Brain microvascular endothelial cell (primary cell): Measurements from ENCODE around the gene MYH10.

Experiments
- DNase-seq: peaks from one replicate; pipeline ENCODE4 v3.0.0-alpha.2; 2020
- H3K27ac ChIP-seq: fragments of 250-450 bp; sonication (Bioruptor Pico); 2 replicates; pipeline ENCODE4 v1.5.1; 2020; ENCODE audit warnings: mild to moderate bottlenecking, moderate library complexity
- H3K27me3 ChIP-seq: fragments of 250-450 bp; sonication (Bioruptor Pico); replicated peaks from 2 replicates; pipeline ENCODE4 v1.5.1; 2020; ENCODE audit warnings: mild to moderate bottlenecking
- H3K36me3 ChIP-seq: fragments of 250-450 bp; sonication (Bioruptor Pico); replicated peaks from 2 replicates; pipeline ENCODE4 v1.5.1; 2020; ENCODE audit warnings: mild to moderate bottlenecking
- H3K4me3 ChIP-seq: 2 replicates; pipeline ENCODE4 v1.5.1; 2011; ENCODE audit warnings: low read depth, mild to moderate bottlenecking, control low read depth, low read length, moderate library complexity
- in situ Hi-C: cut with HindIII; loops from 2 replicates; pipeline ENCODE4 v1.10.0; 2017; ENCODE audit warnings: low sequenced_read_pairs, low pct_ligation_motif_present
- TF ChIP-seq, protein P1 (sequence below): IDR thresholded peaks from 2 replicates; pipeline ENCODE4 v1.5.1; 2011; ENCODE audit warnings: low read depth, mild to moderate bottlenecking, moderate library complexity, low read length, control low read depth, inconsistent platforms; ENCODE audit errors: missing control alignments

The MYH10 gene

DNA sequence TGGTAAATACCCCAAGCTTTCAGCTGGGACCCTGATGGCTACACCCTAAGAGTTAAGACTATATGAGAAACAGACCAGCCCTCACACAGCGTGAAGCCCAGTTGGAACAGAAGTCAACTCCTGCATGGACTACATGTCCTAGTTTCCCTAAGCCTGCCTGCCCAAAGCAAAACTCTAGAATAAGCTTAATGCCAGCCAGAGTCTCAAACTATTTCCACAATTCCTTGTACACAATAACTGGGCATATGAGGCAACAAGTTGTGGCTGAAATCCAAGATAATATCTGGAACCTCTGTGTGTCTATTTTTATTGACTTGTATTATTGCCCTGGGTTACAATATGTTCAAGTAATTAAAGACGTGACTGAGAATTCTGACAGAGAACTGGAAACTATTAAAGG lies 19.4 kb downstream of the MYH10 start:
- Histone ChIP-seq H3K36me3 (no peaks in the 10 kb centered on the region), H3K27ac (peak overlapping the region; percentile 77), H3K27me3 (no peaks in the 10 kb centered on the region), H3K4me3 (no peak overlapping the region)
- TF ChIP-seq, protein P1, sequence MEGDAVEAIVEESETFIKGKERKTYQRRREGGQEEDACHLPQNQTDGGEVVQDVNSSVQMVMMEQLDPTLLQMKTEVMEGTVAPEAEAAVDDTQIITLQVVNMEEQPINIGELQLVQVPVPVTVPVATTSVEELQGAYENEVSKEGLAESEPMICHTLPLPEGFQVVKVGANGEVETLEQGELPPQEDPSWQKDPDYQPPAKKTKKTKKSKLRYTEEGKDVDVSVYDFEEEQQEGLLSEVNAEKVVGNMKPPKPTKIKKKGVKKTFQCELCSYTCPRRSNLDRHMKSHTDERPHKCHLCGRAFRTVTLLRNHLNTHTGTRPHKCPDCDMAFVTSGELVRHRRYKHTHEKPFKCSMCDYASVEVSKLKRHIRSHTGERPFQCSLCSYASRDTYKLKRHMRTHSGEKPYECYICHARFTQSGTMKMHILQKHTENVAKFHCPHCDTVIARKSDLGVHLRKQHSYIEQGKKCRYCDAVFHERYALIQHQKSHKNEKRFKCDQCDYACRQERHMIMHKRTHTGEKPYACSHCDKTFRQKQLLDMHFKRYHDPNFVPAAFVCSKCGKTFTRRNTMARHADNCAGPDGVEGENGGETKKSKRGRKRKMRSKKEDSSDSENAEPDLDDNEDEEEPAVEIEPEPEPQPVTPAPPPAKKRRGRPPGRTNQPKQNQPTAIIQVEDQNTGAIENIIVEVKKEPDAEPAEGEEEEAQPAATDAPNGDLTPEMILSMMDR: no peak
- in situ Hi-C loops: no loop called here
- DNase-seq: peak; percentile 20

DNA sequence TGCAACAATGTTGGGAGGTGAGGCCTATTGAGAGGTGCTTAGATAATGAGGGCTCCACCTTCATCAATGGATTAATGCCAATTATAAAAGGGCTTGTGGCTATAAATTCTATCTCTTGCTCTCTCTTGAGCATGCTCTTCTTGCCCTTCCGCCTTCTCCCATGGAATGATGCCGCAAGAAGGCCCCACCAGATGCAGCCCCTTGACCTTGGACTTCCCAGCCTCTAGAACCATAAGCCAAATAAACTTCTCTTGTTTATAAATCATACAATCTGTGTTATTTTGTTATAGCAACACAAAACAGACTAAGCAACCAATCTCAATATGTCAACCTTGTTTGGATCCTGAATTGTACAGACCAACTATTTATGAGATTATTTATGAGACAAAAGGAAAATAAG lies 20.0 kb downstream of the MYH10 start:
- DNase-seq: no peak
- no peak overlapping the region for H3K4me3 ChIP-seq
- H3K27ac ChIP-seq: peak overlapping the region; percentile 77
- H3K36me3 ChIP-seq: no peaks in the 10 kb centered on the region
- TF ChIP-seq, protein P1: no peak
- in situ Hi-C loops: no loop called here
- H3K27me3 ChIP-seq: no peaks in the 10 kb centered on the region

DNA sequence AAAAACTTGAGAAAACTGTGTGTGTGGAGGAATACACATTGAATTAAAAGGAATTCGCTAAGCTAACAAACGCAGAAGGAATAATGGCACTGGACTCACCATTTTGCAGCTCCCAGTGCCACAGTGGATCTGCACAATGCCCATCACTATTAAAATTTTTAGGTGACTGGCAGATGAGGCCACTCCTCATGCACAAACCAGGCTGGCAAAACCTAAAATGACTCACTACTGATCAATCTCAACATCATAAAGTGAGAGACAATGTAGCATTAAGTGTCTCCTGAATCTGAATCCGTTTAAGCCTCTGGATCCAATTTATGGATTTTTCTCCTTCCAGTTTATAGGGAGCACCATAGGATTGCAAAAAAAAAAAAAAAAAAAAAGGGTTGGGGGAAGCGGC lies 20.6 kb downstream of the MYH10 start:
- H3K27ac ChIP-seq: no peak overlapping the region
- no peak for DNase-seq
- in situ Hi-C loops: no loop called here

DNA sequence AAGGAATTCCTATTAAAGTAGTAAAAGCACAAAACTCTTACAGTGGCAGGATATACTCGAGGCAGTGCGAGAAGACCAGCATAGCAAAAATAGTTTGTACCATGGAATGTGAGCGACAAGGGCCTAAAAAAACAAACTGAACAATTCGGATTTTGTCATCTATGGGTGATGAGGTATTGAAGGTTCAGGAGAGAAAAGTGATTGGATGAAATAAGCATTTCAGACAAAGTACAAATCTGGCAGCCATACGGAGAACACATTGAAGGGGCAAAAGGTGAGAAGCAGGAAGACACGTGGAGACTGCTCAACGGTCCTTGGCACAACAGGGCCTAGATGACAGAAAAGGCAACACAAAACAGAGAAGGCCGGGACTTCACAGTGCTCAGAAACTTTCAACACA lies 22.5 kb downstream of the MYH10 start:
- Histone ChIP-seq H3K36me3 (no peaks in the 10 kb centered on the region), H3K27ac (peak overlapping the region; percentile 59), H3K4me3 (no peak overlapping the region), H3K27me3 (no peaks in the 10 kb centered on the region)
- in situ Hi-C loops: no loop called here
- DNase-seq: peak; percentile 55
- TF ChIP-seq, protein P1: no peak

More for the DNA sequence above, 20.6 kb downstream of the MYH10 start:
- TF ChIP-seq, protein P1: no peak
- Histone ChIP-seq H3K36me3 (no peaks in the 10 kb centered on the region), H3K4me3 (no peak overlapping the region), H3K27me3 (no peaks in the 10 kb centered on the region)

DNA sequence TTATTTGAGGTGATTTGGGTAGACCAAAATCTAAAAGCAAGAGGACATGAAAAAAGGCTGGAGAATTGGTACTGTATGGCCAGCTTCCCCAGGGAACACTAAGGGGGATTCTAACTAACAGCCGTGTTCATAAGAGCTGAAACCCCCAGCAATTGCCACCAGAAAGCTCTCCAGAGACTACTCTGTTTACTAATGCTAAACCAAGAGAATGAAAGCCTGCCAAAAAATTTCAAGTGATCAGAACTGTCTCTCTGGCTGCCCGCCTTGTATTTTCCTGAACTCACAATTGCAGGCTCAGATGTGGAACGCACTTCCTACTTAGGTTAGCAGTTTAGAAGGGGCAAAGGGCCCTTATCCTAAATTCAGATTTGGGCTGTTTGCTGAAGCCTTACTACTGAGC lies 24.1 kb downstream of the MYH10 start:
- TF ChIP-seq, protein P1: no peak
- DNase-seq: no peak
- in situ Hi-C loops: no loop called here
- Histone ChIP-seq H3K27ac (no peak overlapping the region), H3K36me3 (no peaks in the 10 kb centered on the region), H3K27me3 (no peaks in the 10 kb centered on the region), H3K4me3 (no peak overlapping the region)

DNA sequence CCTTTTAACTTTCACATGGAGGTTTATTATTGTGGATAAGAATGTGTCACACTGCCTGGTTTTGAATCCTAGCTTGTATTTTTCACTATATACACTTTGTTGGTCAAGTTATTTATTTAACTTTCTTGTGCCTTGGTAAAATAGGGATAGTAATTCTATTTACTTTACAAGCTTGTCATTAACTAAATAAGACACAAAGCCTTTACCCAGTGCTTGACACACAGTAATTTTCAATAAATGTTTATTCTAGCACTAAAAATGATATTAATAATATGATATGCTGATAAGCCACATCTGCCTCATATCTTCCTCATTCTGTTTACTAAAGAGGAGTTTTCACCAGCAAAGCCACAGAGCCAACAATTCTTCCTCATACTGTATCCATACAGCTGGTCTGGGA lies 27.8 kb downstream of the MYH10 start:
- peaks cover 4% of the 10 kb centered on the region for H3K36me3 ChIP-seq

More for the DNA sequence above, 27.8 kb downstream of the MYH10 start:
- in situ Hi-C loops: no loop called here
- Histone ChIP-seq H3K4me3 (no peak overlapping the region), H3K27me3 (no peaks in the 10 kb centered on the region), H3K27ac (no peak overlapping the region)
- no peak for DNase-seq
- TF ChIP-seq, protein P1: no peak
